ENCODE measurements around the gene TTC28. TPM values are rescaled to one million over a fixed set of nuclear protein-coding genes. Genes with fewer than 3 reads are reported as not detected.
"Not testable (repeated sequence)": the region's sequence is repeated elsewhere in the genome, so short reads cannot be mapped to it uniquely, and the experiment has no call there.

The TTC28 gene
- total and polyA plus RNA-seq, 11 donors = 5.1 to 34.9 (median 21.8) TPM

- DNase-seq (no peak), ATAC-seq (no peak)
- H3K4me1 ChIP-seq = peaks cover 0 to 17% (median 2%) of the 10 kb centered on the region in 12 donors
- no peaks in the 10 kb centered on the region for H3K36me3 ChIP-seq
- H3K4me3 ChIP-seq = no peak overlapping the region
- intact Hi-C loops (cut with DNase I) = loop anchor here in 1 of 10 donors (10.0 kb wide), 1 partner anchor 59 kb away; no protein-coding TSS in a partner anchor
- no peak overlapping the region for H3K27ac ChIP-seq
- 69 to 75% (median 73%) methylated on average over 3 of the region's 3 CpGs for WGBS, 4 donors
- H3K27me3 ChIP-seq = peaks cover 0 to 49% (median 0%) of the 10 kb centered on the region in 9 donors
- H3K9me3 ChIP-seq = peaks cover 0 to 7% (median 0%) of the 10 kb centered on the region in 12 donors
- TF ChIP-seq, protein P1, sequence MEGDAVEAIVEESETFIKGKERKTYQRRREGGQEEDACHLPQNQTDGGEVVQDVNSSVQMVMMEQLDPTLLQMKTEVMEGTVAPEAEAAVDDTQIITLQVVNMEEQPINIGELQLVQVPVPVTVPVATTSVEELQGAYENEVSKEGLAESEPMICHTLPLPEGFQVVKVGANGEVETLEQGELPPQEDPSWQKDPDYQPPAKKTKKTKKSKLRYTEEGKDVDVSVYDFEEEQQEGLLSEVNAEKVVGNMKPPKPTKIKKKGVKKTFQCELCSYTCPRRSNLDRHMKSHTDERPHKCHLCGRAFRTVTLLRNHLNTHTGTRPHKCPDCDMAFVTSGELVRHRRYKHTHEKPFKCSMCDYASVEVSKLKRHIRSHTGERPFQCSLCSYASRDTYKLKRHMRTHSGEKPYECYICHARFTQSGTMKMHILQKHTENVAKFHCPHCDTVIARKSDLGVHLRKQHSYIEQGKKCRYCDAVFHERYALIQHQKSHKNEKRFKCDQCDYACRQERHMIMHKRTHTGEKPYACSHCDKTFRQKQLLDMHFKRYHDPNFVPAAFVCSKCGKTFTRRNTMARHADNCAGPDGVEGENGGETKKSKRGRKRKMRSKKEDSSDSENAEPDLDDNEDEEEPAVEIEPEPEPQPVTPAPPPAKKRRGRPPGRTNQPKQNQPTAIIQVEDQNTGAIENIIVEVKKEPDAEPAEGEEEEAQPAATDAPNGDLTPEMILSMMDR (IDR thresholded peaks at IDR 0.05) = no peak
- TF ChIP-seq POLR2A (IDR thresholded peaks at IDR 0.05) = no peak
Observed at GRCh38 chr22:28674121-28674563, 5.5 kb downstream of the TTC28 start.

DNA sequence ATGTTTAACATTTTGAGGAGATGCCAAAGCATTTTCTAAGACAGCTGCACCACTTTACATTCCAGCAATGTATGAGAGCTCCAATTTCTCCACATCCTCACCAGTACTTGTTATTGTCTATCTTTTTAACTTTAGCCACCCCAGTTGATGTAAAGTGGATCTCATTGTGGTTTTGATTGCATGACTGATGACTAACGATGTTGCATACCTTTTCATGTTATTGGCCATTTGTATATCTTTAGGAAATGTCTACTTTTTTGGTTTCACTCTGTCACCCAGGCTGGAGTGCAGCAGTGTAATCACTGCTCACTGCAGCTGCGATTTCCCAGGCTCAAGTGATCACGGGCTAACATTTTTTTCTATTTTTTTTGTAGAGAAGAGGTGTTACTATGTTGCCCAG, 8.9 kb downstream of the TTC28 start:
- DNase-seq (no peak), ATAC-seq (no peak)
- Histone ChIP-seq H3K27me3 (peaks cover 0 to 25% (median 0%) of the 10 kb centered on the region in 9 donors), H3K27ac (no peak overlapping the region), H3K4me3 (no peak overlapping the region), H3K36me3 (no peaks in the 10 kb centered on the region), H3K9me3 (peaks cover 0 to 7% (median 0%) of the 10 kb centered on the region in 12 donors), H3K4me1 (peaks cover 0 to 17% (median 0%) of the 10 kb centered on the region in 12 donors)
- intact Hi-C loops (cut with DNase I) = loop anchor here in 1 of 10 donors (10.0 kb wide), 1 partner anchor 56 kb away; no protein-coding TSS in a partner anchor
- 93 to 98% (median 95%) methylated on average over 3 of the region's 3 CpGs for WGBS, 4 donors
- TF ChIP-seq, protein P1 (IDR thresholded peaks at IDR 0.05) = no peak
- TF ChIP-seq POLR2A (IDR thresholded peaks at IDR 0.05) = no peak

DNA sequence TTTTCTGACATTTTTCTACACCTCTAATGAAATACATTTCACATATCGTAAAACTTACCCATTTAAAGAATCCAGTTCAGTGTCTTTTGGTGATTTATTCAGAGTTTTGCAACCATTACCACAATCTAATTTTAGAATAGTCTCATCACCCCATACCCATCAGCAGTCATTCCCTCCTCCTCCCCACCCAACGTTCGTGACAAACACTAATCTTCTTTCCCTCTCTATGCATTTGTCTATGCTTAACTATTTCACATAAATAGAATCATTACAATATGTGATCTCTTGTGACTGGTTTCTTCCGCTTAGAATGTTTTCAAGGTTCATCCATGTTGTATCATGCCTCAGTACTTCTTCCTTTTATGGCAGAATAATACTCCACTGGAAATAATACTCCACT, 9.5 kb downstream of the TTC28 start:
- Histone ChIP-seq H3K4me1 (peaks cover 0 to 15% (median 0%) of the 10 kb centered on the region in 12 donors), H3K27me3 (peaks cover 0 to 21% (median 0%) of the 10 kb centered on the region in 9 donors), H3K4me3 (no peak overlapping the region), H3K36me3 (no peaks in the 10 kb centered on the region), H3K27ac (no peak overlapping the region), H3K9me3 (peaks cover 0 to 7% (median 0%) of the 10 kb centered on the region in 12 donors)
- TF ChIP-seq, protein P1 (IDR thresholded peaks at IDR 0.05) = no peak
- TF ChIP-seq POLR2A (IDR thresholded peaks at IDR 0.05) = no peak
- no peak for ATAC-seq
- intact Hi-C loops (cut with DNase I) = loop anchor here in 1 of 10 donors (10.0 kb wide), 1 partner anchor 55 kb away; no protein-coding TSS in a partner anchor
- WGBS, 4 donors = 79 to 86% (median 82%) methylated on average over 4 of the region's 4 CpGs
- no peak for DNase-seq

GRCh38 chr22:28669387-28669786, 10.3 kb downstream of the TTC28 start:
- DNase-seq = no peak
- peaks cover 0 to 15% (median 0%) of the 10 kb centered on the region in 9 donors for H3K27me3 ChIP-seq

DNA sequence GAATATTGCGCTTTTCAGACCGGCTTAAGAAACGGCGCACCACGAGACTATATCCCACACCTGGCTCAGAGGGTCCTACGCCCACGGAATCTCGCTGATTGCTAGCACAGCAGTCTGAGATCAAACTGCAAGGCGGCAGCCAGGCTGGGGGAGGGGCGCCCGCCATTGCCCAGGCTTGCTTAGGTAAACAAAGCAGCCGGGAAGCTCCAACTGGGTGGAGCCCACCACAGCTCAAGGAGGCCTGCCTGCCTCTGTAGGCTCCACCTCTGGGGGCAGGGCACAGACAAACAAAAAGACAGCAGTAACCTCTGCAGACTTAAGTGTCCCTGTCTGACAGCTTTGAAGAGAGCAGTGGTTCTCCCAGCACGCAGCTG, 16.1 kb downstream of the TTC28 start:
- not testable (repeated sequence) for H3K27ac ChIP-seq, H3K36me3 ChIP-seq, DNase-seq, H3K4me1 ChIP-seq, H3K4me3 ChIP-seq, ATAC-seq, H3K9me3 ChIP-seq, H3K27me3 ChIP-seq
- 73% methylated on average over 6 of the region's 13 CpGs; no CpG with 5 or more reads in 3 of the 4 donors for WGBS, 4 donors
- intact Hi-C loops (cut with DNase I) = loop anchor here in 1 of 10 donors (5.0 kb wide), 1 partner anchor 69 kb away; no protein-coding TSS in a partner anchor

More at GRCh38 chr22:28669387-28669786, 10.3 kb downstream of the TTC28 start:
- peaks cover 0 to 8% (median 0%) of the 10 kb centered on the region in 12 donors for H3K4me1 ChIP-seq
- TF ChIP-seq POLR2A (IDR thresholded peaks at IDR 0.05) = no peak
- TF ChIP-seq, protein P1 (IDR thresholded peaks at IDR 0.05) = no peak
- 69 to 77% (median 72%) methylated on average over 2 of the region's 2 CpGs for WGBS, 4 donors
- peaks cover 0 to 7% (median 0%) of the 10 kb centered on the region in 12 donors for H3K9me3 ChIP-seq
- no peak overlapping the region for H3K27ac ChIP-seq
- intact Hi-C loops (cut with DNase I) = no loop called here
- ATAC-seq = no peak
- no peak overlapping the region for H3K4me3 ChIP-seq
- H3K36me3 ChIP-seq = no peaks in the 10 kb centered on the region

Data from heart left ventricle (tissue), 16 donors.